SW480 (cell line): Measurements from ENCODE around the gene ADARB2.
"Not testable (repeated sequence)": the region's sequence is repeated elsewhere in the genome, so short reads cannot be mapped to it uniquely, and the experiment has no call there.

Source experiments
- DNase-seq: peaks from one replicate; pipeline ENCODE4 v3.0.0-alpha.2; 2016; ENCODE audit warnings: low spot score

Gene ADARB2

GRCh38 chr10:1406967-1407945 lies 330.1 kb downstream of the ADARB2 start:
- no peak for DNase-seq

GRCh38 chr10:1406132-1406966 lies 331.0 kb downstream of the ADARB2 start:
- no peak for DNase-seq

GRCh38 chr10:1404323-1405260 lies 332.7 kb downstream of the ADARB2 start:
- no peak for DNase-seq

DNA sequence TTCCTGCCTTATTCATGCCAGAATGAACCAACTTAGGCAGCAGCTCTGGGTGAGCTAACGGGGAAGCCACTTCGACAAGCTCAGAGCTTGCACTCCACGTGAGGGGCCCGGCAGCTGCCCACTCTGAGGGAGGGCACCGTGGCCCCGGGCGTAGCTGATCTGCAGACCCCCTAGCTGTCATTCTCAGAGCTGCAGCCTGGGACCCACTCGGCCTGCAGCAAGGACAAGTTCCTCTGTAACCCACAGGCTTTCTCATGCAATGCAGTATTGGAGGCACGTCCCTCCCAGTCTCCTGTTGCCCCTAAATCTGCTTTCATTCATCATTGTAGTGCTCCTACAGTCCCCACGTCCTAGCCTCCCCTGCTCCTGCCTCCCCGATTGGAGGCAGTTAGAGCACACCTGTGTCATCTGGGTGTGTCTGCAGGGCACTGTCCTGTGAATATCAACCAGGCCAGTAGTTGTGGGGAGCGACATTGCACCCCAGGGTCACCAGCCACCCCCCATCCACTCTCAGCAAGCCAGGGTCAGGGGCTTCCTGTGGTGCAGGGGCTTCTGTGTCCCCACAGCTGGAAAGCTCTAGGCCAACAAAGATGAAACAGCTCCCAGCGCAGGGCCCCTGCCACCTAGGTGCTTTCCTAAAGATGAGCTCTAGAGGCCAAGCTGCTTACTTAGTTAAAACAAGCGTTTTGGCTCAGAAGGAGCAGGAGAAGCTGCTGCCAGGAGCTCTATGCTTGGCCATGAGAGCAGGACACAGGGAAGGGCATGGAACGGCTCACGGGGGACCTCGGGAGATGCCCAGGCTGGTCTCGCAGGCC lies 333.6 kb downstream of the ADARB2 start:
- no peak for DNase-seq

GRCh38 chr10:1402816-1403507 lies 334.4 kb downstream of the ADARB2 start:
- no peak for DNase-seq

DNA sequence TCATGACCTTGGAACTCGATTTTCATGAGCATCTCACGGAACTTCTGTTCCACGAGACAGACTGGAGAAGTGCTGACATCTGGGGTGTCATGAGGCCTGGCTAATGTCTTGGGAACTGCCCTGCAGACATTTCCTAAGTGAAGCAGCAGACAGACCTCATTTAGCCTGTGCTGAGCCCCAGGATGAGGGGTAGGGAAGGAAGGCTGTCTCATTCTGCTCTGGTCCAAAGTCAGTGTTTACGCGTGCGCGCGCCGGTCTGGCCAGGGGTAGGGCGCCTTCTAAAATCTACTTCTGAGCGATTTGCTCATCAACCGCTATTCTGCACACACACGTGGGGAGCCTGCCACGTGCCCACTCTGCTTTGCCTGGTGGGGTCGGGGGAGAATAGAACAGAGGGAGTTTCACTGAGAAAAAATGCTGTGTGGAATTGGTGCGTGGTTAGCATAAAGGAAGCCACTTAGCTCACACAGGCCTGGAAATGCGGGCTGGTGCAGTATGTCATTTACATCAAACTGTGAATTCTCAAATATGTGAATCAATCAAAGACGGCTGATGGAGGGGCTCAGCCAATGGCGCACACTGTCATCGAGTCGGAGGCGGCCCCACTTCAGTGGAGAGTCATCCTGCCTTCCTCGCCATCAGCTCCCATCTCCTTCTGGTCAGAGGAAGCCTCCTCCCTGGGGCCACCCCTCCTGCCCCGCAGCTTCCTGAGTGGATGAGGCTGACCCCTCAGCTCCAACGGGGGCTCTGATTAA lies 335.1 kb downstream of the ADARB2 start:
- DNase-seq: no peak

GRCh38 chr10:1401071-1401965 lies 336.0 kb downstream of the ADARB2 start:
- DNase-seq: no peak

DNA sequence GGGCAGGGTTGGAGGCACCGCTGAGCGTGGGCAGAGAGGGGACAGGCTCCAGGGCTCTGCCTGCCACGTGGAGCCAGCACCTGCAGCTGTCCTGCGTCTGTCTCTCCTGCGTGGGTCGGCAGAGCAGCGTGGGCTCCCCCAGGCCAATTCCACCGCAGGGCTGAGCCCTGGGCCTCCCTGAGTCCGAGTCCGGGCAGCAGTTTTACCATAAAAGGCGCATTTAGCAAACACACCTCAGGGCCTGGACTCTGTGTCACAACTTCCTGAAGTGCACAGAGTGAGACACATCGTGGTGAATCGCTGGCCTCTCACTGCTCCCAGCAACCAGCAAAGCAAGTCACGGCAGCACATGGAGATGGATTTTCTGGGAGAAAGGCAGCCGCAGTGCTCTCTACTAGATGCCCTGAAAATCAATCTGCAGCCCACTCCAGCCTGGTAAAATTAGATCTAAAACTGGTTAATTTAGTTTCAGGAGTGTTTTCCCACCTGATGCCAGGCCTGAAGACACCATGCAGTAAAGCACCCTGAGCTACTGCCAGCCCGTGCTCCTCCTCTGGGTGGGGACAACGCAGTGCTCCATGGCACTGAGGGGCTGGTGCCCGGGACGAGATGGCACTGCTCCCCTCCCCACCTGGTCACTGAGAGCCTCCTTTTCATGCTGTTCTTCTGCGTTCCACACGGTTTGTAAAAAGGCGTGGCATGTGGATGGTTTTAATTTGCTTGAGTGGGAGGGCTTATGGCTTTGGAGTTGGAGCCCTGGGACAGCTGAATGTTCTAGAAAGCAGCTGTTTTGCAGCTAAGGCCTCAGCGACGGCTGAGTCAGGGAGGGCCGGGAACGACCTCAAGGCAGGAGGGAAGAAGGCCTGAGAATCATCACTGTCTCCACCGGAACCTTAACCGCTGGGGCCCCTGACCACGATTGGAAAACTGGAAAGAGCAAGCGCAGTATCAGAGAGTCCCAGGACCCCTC lies 336.9 kb downstream of the ADARB2 start:
- no peak for DNase-seq

GRCh38 chr10:1399431-1400100 lies 337.8 kb downstream of the ADARB2 start:
- DNase-seq: no peak

- DNase-seq: no peak
Measured at GRCh38 chr10:1398626-1399410, 338.5 kb downstream of the ADARB2 start.

- not testable (repeated sequence) for DNase-seq
Measured at GRCh38 chr10:1398116-1398515, 339.2 kb downstream of the ADARB2 start.

DNA sequence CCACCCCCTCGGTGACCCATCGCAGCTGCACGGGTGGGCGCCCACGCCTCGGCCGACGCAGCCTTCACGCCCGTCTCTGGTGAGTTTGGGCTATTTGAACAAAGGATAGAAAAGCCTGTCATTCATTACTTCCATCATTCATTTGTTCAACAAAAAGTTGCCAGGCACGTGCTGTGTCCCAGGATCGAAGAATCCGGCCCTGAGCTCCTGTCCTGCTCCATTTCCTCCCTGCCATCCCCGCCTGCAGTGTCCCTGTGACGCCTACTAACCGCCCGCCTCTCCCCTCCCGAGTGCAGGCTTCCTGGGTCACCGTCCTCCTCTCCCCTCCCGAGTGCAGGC lies 341.1 kb downstream of the ADARB2 start:
- DNase-seq: no peak

GRCh38 chr10:1395481-1396296 lies 341.6 kb downstream of the ADARB2 start:
- no peak for DNase-seq

- DNase-seq: no peak
Measured at GRCh38 chr10:1395025-1395480, 342.3 kb downstream of the ADARB2 start.
